Measurements from ENCODE around the gene TMC6. TPM values are rescaled to one million over a fixed set of nuclear protein-coding genes. Genes with fewer than 3 reads are reported as not detected.

Gene TMC6
- total RNA-seq, 1 experiment from 2014 or later, result 22.9 TPM

DNA sequence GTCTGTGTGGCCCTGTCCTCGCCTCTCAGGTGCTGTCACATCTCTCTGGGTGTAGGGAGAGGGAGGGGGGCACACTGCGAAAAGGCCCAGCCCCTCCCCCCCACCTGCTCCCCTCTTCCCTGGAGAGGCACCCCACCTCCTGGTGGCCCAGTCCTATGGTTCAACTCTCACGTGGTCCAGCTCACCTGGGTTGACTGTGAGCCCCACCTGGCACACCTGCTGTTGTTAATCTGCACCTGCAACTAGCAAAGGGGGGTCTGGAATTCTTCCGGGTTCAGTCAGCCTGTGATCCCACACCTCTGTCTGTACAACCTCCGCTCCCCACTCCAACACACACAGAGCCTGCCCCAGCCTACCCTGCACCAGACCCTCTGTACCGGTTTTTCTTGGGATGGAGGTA is 37.9 kb upstream of the TMC6 start:
- POLR2A ChIA-PET (ENCODE audit: low non-redundant PET), result interaction anchor here (0.7 kb wide), 1 partner anchor 47 kb away, joined by 7 read pairs; no protein-coding TSS in a partner anchor
- Histone ChIP-seq H3K27me3 (replicated peaks; ENCODE audit: insufficient read depth, low read depth, low read length, poor library complexity) (no peaks in the 10 kb centered on the region), H3K4me1 (ENCODE audit: insufficient read depth, low read length, poor library complexity, severe bottlenecking) (peaks cover 3% of the 10 kb centered on the region), H3K27ac (ENCODE audit: low read depth, low read length, poor library complexity, severe bottlenecking) (no peak overlapping the region), H3K9me3 (ENCODE audit: low read depth, low read length, poor library complexity, severe bottlenecking) (no peaks in the 10 kb centered on the region), H3K36me3 (ENCODE audit: insufficient read depth, low read length, poor library complexity, severe bottlenecking) (no peaks in the 10 kb centered on the region), H3K4me3 (ENCODE audit: low read depth, low read length, poor library complexity, severe bottlenecking) (no peak overlapping the region)
- BruUV-seq (replicated peaks), result no TSS peak
- CTCF ChIA-PET, result interaction anchor here (0.7 kb wide), 1 partner anchor 1106 kb away, joined by 4 read pairs; no protein-coding TSS in a partner anchor
- intact Hi-C loops (cut with micrococcal nuclease; ENCODE audit: unreplicated experiment), result loop anchor here (5.0 kb wide), 1 partner anchor 39 kb away; the partner anchor contains the start of gene TMC6
- TF ChIP-seq EZH2 (IDR thresholded peaks at IDR 0.05; ENCODE audit: borderline replicate concordance, low read depth, low read length, poor library complexity, severe bottlenecking) (no peak), CTCF (conservative IDR thresholded peaks at IDR 0.05; ENCODE audit: low read depth, low read length) (no peak)
- no peak for DNase-seq (ENCODE audit: low spot score)

GRCh38 chr17:78164748-78165607 is 36.4 kb upstream of the TMC6 start:
- POLR2A ChIA-PET (ENCODE audit: low non-redundant PET), result no interaction called here
- intact Hi-C loops (cut with micrococcal nuclease; ENCODE audit: unreplicated experiment), result loop anchor here (5.0 kb wide), 1 partner anchor 38 kb away; the partner anchor contains the start of gene TMC6

DNA sequence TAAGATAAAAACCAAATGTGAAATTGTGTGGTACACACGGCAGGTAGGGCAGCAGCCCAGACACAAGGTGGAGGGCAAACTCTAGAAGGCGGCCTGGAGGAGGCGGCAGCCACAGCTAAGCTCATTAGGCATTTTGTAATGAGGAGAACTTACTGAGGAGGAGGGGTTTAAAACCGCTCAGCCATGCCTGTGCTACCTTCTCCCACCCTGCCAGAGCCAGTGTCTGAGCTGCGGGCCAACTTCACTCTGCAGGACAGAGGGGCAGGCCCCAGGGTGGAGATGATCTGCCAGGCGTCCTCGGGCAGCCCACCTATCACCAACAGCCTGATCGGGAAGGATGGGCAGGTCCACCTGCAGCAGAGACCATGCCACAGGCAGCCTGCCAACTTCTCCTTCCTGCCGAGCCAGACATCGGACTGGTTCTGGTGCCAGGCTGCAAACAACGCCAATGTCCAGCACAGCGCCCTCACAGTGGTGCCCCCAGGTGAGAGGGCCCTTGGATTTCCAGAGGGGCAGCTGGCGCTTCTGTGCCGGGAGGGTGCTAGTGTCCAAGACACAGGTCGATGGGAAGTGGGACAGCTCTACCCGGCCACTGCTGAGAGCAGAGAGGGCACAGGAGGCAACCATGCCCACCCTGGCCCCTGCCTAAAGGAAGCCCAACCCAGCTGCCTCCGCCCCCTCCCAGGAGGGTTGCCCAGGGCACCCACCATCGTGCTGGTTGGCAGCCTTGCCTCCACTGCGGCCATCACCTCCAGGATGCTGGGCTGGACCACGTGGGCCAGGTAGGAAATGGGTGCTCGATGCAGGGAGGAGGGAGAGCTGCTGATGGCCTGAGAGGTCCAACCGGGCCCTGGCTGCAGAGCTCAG is 35.6 kb upstream of the TMC6 start:
- H3K4me3 ChIP-seq (ENCODE audit: low read depth, low read length, poor library complexity, severe bottlenecking), result no peak overlapping the region
- CTCF ChIA-PET, result no interaction called here

More at GRCh38 chr17:78164748-78165607, 36.4 kb upstream of the TMC6 start:
- no peaks in the 10 kb centered on the region for H3K36me3 ChIP-seq (ENCODE audit: insufficient read depth, low read length, poor library complexity, severe bottlenecking)
- H3K4me1 ChIP-seq (ENCODE audit: insufficient read depth, low read length, poor library complexity, severe bottlenecking), result peaks cover 3% of the 10 kb centered on the region
- no peaks in the 10 kb centered on the region for H3K9me3 ChIP-seq (ENCODE audit: low read depth, low read length, poor library complexity, severe bottlenecking)
- H3K27me3 ChIP-seq (replicated peaks; ENCODE audit: insufficient read depth, low read depth, low read length, poor library complexity), result no peaks in the 10 kb centered on the region
- no peak overlapping the region for H3K4me3 ChIP-seq (ENCODE audit: low read depth, low read length, poor library complexity, severe bottlenecking)
- TF ChIP-seq EZH2 (IDR thresholded peaks at IDR 0.05; ENCODE audit: borderline replicate concordance, low read depth, low read length, poor library complexity, severe bottlenecking), result no peak
- CTCF ChIA-PET, result no interaction called here
- H3K27ac ChIP-seq (ENCODE audit: low read depth, low read length, poor library complexity, severe bottlenecking), result no peak overlapping the region
- no TSS peak for BruUV-seq (replicated peaks)
- DNase-seq (ENCODE audit: low spot score), result no peak

More for the DNA sequence above, 35.6 kb upstream of the TMC6 start:
- intact Hi-C loops (cut with micrococcal nuclease; ENCODE audit: unreplicated experiment), result no loop called here
- Histone ChIP-seq H3K27me3 (replicated peaks; ENCODE audit: insufficient read depth, low read depth, low read length, poor library complexity) (no peaks in the 10 kb centered on the region), H3K9me3 (ENCODE audit: low read depth, low read length, poor library complexity, severe bottlenecking) (no peaks in the 10 kb centered on the region), H3K36me3 (ENCODE audit: insufficient read depth, low read length, poor library complexity, severe bottlenecking) (no peaks in the 10 kb centered on the region), H3K27ac (ENCODE audit: low read depth, low read length, poor library complexity, severe bottlenecking) (no peak overlapping the region), H3K4me1 (ENCODE audit: insufficient read depth, low read length, poor library complexity, severe bottlenecking) (peaks cover 3% of the 10 kb centered on the region)
- POLR2A ChIA-PET (ENCODE audit: low non-redundant PET), result no interaction called here
- no peak for DNase-seq (ENCODE audit: low spot score)
- no peak for TF ChIP-seq EZH2 (IDR thresholded peaks at IDR 0.05; ENCODE audit: borderline replicate concordance, low read depth, low read length, poor library complexity, severe bottlenecking)
- no peak for TF ChIP-seq CTCF (conservative IDR thresholded peaks at IDR 0.05; ENCODE audit: low read depth, low read length)
- no TSS peak for BruUV-seq (replicated peaks)
